CD14-positive monocyte (primary cell): ENCODE results near the gene CD44. TPM values are rescaled to one million over a fixed set of nuclear protein-coding genes. Genes with fewer than 3 reads are reported as not detected.

Source experiments
- DNase-seq, 3 donors: peaks; one replicate each; pipeline ENCODE4 v3.0.0-alpha.2; 2011 to 2022
- H2AFZ ChIP-seq: 2 replicates; pipeline ENCODE4 v1.6.0; 2012; ENCODE audit warnings: mild to moderate bottlenecking, low read depth, low read length, inconsistent platforms; ENCODE audit not compliant: insufficient read depth, poor library complexity, severe bottlenecking
- H3K27ac ChIP-seq, 2 donors: 1 replicate in 1 of 2; 2 replicates in 1 of 2; pipeline ENCODE4 v1.5.1; 2012 to 2013; ENCODE audit warnings: low read length in 2 of 2, control low read depth in 1 of 2, inconsistent platforms in 1 of 2, low read depth in 1 of 2, mild to moderate bottlenecking in 1 of 2
- H3K27me3 ChIP-seq, 2 donors: one replicate each; pipeline versions ENCODE4 v1.6.0 to v1.6.1; 2011 to 2013; ENCODE audit warnings: low read length in 2 of 2; ENCODE audit not compliant: control insufficient read depth in 2 of 2, insufficient read depth in 2 of 2
- H3K36me3 ChIP-seq, 2 donors: replicated peaks in 1 of 2; 1 replicate in 1 of 2; 2 replicates in 1 of 2; pipeline versions ENCODE4 v1.5.1 to v1.6.1; 2012 to 2013; ENCODE audit warnings: low read length in 2 of 2, control low read depth in 1 of 2, inconsistent platforms in 1 of 2, mild to moderate bottlenecking in 1 of 2; ENCODE audit not compliant: insufficient read depth in 2 of 2, control insufficient read depth in 1 of 2
- H3K4me1 ChIP-seq, 2 donors: 1 replicate in 1 of 2; 2 replicates in 1 of 2; pipeline versions ENCODE4 v1.5.1 to v1.6.1; 2012 to 2013; ENCODE audit warnings: low read length in 2 of 2, control low read depth in 1 of 2, inconsistent platforms in 1 of 2, mild to moderate bottlenecking in 1 of 2, moderate library complexity in 1 of 2; ENCODE audit not compliant: insufficient read depth in 2 of 2, control insufficient read depth in 1 of 2
- H3K4me2 ChIP-seq: replicated peaks from 2 replicates; pipeline ENCODE3; 2012; ENCODE audit warnings: low read length, moderate library complexity, mild to moderate bottlenecking; ENCODE audit not compliant: poor library complexity, severe bottlenecking; ENCODE audit errors: extremely low read depth
- H3K4me3 ChIP-seq, 3 experiments: fragments of 200-600 bp in 1 of 3; sonication (generic) in 1 of 3; replicated peaks in 1 of 3; 1 replicate in 2 of 3; 2 replicates in 1 of 3; pipeline ENCODE4 v1.5.1; 2011 to 2013; ENCODE audit warnings: low read length in 3 of 3, mild to moderate bottlenecking in 3 of 3, control low read depth in 2 of 3, low read depth in 2 of 3, inconsistent platforms in 1 of 3, moderate library complexity in 1 of 3
- H3K79me2 ChIP-seq: 2 replicates; pipeline ENCODE4 v1.6.0; 2012; ENCODE audit warnings: mild to moderate bottlenecking, control low read depth, inconsistent platforms, low read length, moderate library complexity; ENCODE audit not compliant: insufficient read depth
- H3K9ac ChIP-seq: 2 replicates; pipeline ENCODE4 v1.6.0; 2017; ENCODE audit warnings: low read length, mild to moderate bottlenecking; ENCODE audit not compliant: insufficient read depth, poor library complexity, severe bottlenecking
- H3K9me3 ChIP-seq, 2 donors: replicated peaks in 1 of 2; 1 replicate in 1 of 2; 2 replicates in 1 of 2; pipeline versions ENCODE4 v1.5.1 to v1.6.1; 2012 to 2013; ENCODE audit warnings: low read length in 2 of 2, control low read depth in 1 of 2; ENCODE audit not compliant: control insufficient read depth in 1 of 2, insufficient read depth in 1 of 2
- H4K20me1 ChIP-seq: 2 replicates; pipeline ENCODE4 v1.6.0; 2012; ENCODE audit warnings: mild to moderate bottlenecking, low read length, control low read depth, moderate library complexity; ENCODE audit not compliant: insufficient read depth
- H3K27ac Mint-ChIP-seq, 7 donors: one replicate each; pipeline ENCODE4 v1.8.0; 2020; ENCODE audit warnings: mild to moderate bottlenecking in 7 of 7, mixed read lengths in 7 of 7, moderate library complexity in 6 of 7, inconsistent platforms in 2 of 7
- H3K27me3 Mint-ChIP-seq, 3 donors: one replicate each; pipeline ENCODE4 v1.8.0; 2021 to 2022; ENCODE audit warnings: low read depth in 3 of 3, mild to moderate bottlenecking in 3 of 3, mixed read lengths in 3 of 3, moderate library complexity in 3 of 3, inconsistent platforms in 1 of 3
- H3K36me3 Mint-ChIP-seq, 2 donors: one replicate each; pipeline ENCODE4 v1.8.0; 2020; ENCODE audit warnings: mixed read lengths in 2 of 2, inconsistent platforms in 1 of 2, mild to moderate bottlenecking in 1 of 2
- H3K4me1 Mint-ChIP-seq: one replicate; pipeline ENCODE4 v1.8.0; 2020; ENCODE audit warnings: mild to moderate bottlenecking, mixed read lengths
- H3K4me3 Mint-ChIP-seq, 2 donors: one replicate each; pipeline ENCODE4 v1.8.0; 2020; ENCODE audit warnings: mild to moderate bottlenecking in 2 of 2, mixed read lengths in 2 of 2, moderate library complexity in 1 of 2
- H3K9me3 Mint-ChIP-seq, 7 donors: one replicate each; pipeline ENCODE4 v1.8.0; 2020 to 2022; ENCODE audit warnings: mixed read lengths in 7 of 7, mild to moderate bottlenecking in 6 of 7, moderate library complexity in 6 of 7, inconsistent platforms in 2 of 7
- CTCF ChIP-seq: fragments of 200-600 bp; IDR thresholded peaks from one replicate; pipeline ENCODE4 v1.8.0; 2022; ENCODE audit warnings: antibody characterized with exemption, mild to moderate bottlenecking
- WGBS: methylation state at CpG from one replicate; pipeline ENCODE4 v1.1.5; 2013; ENCODE audit warnings: missing lambda C conversion rate; ENCODE audit not compliant: insufficient coverage; 5-methylcytosine and 5-hydroxymethylcytosine counted together
- intact Hi-C, 2 donors: fragments of 100-400 bp; cut with micrococcal nuclease; formaldehyde crosslinking; loops; one replicate each; pipeline versions ENCODE4 v1.15.0 to v1.15.1; 2023
- polyA plus RNA-seq, 3 donors: library from polyadenylated mRNA; depleted of rRNA in 1 of 3; unstranded in 2 of 3; stranded (reverse) in 1 of 3; fragments of 300-500 nt in 2 of 3; fragments of >200 nt in 1 of 3; fragmentation: Illumina TruSeq in 2 of 3; gene quantifications; 1 replicate in 2 of 3; 2 replicates in 1 of 3; pipeline ENCODE4 v1.2.3, GENCODE V29; 2012 to 2021

Gene CD44
- polyA plus RNA-seq, 3 donors = 415 to 866 (median 531) TPM

DNA sequence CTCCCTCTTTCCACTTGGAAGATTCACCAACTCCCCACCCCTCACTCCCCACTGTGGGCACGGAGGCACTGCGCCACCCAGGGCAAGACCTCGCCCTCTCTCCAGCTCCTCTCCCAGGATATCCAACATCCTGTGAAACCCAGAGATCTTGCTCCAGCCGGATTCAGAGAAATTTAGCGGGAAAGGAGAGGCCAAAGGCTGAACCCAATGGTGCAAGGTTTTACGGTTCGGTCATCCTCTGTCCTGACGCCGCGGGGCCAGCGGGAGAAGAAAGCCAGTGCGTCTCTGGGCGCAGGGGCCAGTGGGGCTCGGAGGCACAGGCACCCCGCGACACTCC lies 397 bp upstream of the CD44 start:
- H3K4me3 ChIP-seq = peak overlapping the region; percentile 90 to 93 (median 91)
- peaks cover 48% of the 10 kb centered on the region for H3K79me2 ChIP-seq
- H3K27me3 Mint-ChIP-seq = peaks cover 0 to 1% (median 0%) of the 10 kb centered on the region in 3 donors
- peaks cover 0 to 3% (median 0%) of the 10 kb centered on the region in 7 donors for H3K9me3 Mint-ChIP-seq
- intact Hi-C loops = no loop called here
- 6% methylated on average over 16 of the region's 16 CpGs for WGBS
- H3K36me3 Mint-ChIP-seq = peaks cover 19 to 26% of the 10 kb centered on the region in 2 donors
- peak overlapping the region; percentile 99 for H3K9ac ChIP-seq
- peak overlapping the region; percentile 76 for H2AFZ ChIP-seq
- peak overlapping the region; percentile 84 for H3K4me2 ChIP-seq
- peak overlapping the region; percentile 91 to 98 for H3K27ac ChIP-seq
- no peaks in the 10 kb centered on the region for H3K27me3 ChIP-seq
- peaks cover 0 to 11% of the 10 kb centered on the region in 2 donors for H3K36me3 ChIP-seq
- peak overlapping the region; percentile 97 for H3K4me3 Mint-ChIP-seq
- no peak for TF ChIP-seq CTCF
- peak overlapping the region; percentile 95 to 98 (median 98) for H3K27ac Mint-ChIP-seq
- peaks cover 41% of the 10 kb centered on the region for H3K4me1 Mint-ChIP-seq
- no peaks in the 10 kb centered on the region for H3K9me3 ChIP-seq
- peaks cover 31 to 43% of the 10 kb centered on the region in 2 donors for H3K4me1 ChIP-seq
- H4K20me1 ChIP-seq = peaks cover 46% of the 10 kb centered on the region
- no peak for DNase-seq

- intact Hi-C loops = loop anchor here (2.0 to 10.0 kb wide), 5 partner anchors 57 to 245 kb away; no protein-coding TSS in a partner anchor
- Histone ChIP-seq H3K36me3 (peaks cover 3 to 17% of the 10 kb centered on the region in 2 donors), H3K79me2 (peaks cover 61% of the 10 kb centered on the region), H3K9me3 (no peaks in the 10 kb centered on the region), H3K4me1 (peaks cover 44 to 55% of the 10 kb centered on the region in 2 donors), H3K4me2 (peak overlapping the region; percentile 84), H2AFZ (no peak overlapping the region), H3K9ac (peak overlapping the region; percentile 99), H4K20me1 (peaks cover 58% of the 10 kb centered on the region), H3K27me3 (no peaks in the 10 kb centered on the region), H3K4me3 (peak overlapping the region; percentile 90 to 93 (median 91)), H3K27ac (peak overlapping the region; percentile 91 to 98)
- H3K9me3 Mint-ChIP-seq = peaks cover 0 to 3% (median 0%) of the 10 kb centered on the region in 7 donors
- peaks cover 22 to 38% of the 10 kb centered on the region in 2 donors for H3K36me3 Mint-ChIP-seq
- 0% methylated on average over 7 of the region's 8 CpGs for WGBS
- peak overlapping the region; percentile 97 for H3K4me3 Mint-ChIP-seq
- peak in 1 of 3 donors; percentile 43 for DNase-seq
- H3K4me1 Mint-ChIP-seq = peaks cover 53% of the 10 kb centered on the region
- no peaks in the 10 kb centered on the region for H3K27me3 Mint-ChIP-seq
- no peak for TF ChIP-seq CTCF
- peak overlapping the region; percentile 95 to 98 (median 98) for H3K27ac Mint-ChIP-seq
Observed at GRCh38 chr11:35139722-35140282, 831 bp downstream of the CD44 start.
